Stimulated activated CD8-positive, alpha-beta memory T cell treated with anti-CD3 and anti-CD28 coated beads, Interleukin-4, amount 100 ng/mL, for 48 hours (primary cell): Measurements from ENCODE around the gene CYP21A2.

Experiments
- DNase-seq: peaks from one replicate; pipeline ENCODE4 v3.0.0-alpha.2; 2020

Gene CYP21A2

DNA sequence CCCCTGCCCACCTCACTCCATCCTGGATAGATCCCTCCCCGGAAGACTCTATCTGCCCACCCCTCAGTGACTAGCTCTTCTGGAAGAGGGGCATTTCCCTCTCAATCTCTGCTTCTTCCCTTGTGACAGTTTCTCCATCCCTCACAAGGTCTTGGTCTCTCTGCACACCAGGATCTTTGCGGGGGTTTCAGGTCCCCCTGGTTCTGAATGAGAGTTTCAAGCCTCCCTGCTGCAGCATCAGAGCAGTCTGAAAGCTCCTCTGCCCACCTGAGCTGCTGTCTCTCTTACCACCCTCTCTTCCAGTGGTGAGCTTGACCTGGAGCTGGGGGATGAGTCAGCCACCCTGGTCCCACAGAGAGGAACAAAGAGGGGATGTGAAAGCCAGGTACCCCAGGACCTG, 46.6 kb downstream of the CYP21A2 start:
- DNase-seq: no peak

DNA sequence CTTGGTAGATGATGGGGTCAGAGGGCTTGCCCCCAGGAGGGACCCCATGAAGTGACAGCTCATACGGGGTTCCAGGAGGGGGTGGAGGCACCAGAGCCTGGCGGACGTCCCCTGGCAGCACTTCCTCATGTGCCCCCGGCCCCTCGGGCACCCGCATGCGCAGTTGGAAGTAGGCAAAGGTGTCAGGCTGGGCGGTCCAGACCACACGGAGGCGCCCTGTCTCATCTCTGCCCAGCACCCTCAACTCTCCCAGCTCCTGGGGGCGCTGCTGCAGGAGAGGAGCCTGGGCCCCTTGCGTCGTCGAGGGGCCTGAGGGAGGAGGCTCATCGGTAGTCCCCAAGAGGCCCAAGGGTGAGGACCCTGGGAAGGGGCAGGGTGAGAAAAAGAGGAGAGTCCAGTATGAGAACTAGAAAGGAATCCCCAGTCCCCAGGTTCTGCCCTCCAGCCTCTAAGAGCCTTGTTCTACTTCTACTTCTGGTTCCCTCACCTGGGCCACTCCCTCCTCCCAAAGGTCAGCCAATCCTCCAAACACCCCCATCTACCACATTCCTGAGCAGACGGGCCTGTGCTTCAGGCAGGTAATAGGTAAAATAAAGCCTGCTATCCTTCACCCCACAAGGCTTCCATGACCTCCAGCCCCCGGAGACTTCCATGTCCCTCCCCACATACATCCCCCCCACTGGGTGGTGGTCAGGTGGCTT, 47.7 kb downstream of the CYP21A2 start:
- DNase-seq: no peak

DNA sequence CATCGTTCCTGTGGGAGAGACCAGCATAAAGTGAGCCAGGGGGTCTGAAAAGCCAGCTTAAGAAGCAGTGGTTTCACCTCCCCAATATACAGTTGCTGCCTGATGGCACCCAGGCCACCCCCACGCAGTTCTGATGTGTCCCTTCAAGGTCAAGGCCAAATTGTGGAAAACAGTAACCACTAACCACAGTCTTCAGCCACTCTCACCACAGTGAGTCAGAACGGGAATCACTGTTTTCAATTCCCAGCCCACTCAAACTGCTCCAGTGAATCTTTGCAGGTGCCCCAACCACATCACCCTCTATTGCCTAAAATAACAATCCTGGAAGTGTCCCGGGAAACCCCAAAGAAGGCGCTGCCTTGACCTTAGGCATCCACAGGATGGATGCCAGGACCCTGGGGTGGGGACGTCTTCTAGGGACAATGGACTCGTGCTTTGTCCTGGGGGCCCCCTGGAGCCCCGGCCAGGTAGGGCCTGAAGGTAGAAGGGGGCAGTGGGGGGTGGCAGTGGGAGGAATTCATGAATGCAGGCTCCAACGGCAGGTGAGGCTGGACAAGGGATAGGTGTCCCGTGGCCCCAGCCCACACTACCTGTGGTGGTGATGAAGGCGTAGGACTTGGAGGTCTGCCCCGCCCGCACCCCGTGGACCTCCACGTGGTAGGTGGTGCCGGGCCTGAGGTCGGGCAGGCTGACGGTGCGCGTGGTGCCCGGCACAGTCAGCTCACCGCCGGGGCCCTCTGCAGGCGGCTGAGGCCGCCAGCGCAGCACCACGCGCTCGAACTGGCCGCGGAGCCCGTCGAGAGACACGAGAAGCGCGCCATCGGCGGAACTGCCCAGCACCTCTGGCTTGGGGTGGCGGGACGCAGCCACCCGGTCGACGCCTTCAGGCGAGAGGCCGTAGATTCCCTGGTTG, 48.7 kb downstream of the CYP21A2 start:
- peak; percentile 65 for DNase-seq

DNA sequence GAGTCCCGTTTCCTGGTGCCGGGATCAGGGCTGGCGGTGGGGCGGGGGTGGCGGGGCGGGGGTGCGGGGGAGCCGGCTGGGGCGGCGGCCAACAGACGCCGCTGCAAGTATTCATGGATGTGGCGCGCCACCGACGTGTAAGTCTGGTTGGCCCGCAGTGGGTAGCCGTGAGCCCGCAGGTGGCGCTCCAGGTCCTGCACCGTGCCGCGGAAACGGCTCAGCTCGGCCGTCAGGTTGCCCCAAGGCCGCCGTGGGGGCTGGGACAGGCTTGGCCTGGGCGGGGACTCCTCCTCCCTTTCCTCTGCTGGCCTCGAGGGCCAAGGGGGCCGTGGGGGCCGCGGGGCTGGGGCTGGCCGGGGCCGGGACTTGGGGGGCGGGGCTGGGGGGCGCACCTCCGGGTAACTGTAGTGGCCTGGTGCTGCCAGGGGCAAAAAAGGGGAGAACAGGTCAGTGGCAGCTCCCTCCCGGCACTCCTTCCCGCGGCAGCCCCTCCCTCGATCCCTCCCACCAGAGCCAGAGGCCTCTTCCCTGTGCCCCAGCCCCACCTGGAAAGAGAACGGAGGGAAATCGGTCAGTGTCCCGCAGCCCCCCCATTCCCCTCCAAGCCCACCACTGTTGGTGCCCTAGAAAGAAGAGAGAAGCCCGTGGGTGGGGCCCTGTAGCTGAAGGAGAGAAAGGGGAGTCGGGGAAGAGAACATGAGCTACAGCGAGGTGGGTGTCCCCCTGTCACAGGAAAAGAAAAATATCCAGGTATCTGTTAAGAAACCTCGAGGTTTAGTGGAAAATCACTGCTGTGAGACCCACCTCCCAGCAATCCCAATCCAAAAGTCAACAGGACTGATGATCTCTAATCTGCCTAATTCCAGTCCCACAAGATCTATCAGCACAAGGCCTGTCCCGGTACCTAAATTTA, 49.6 kb downstream of the CYP21A2 start:
- DNase-seq: peak; percentile 86

DNA sequence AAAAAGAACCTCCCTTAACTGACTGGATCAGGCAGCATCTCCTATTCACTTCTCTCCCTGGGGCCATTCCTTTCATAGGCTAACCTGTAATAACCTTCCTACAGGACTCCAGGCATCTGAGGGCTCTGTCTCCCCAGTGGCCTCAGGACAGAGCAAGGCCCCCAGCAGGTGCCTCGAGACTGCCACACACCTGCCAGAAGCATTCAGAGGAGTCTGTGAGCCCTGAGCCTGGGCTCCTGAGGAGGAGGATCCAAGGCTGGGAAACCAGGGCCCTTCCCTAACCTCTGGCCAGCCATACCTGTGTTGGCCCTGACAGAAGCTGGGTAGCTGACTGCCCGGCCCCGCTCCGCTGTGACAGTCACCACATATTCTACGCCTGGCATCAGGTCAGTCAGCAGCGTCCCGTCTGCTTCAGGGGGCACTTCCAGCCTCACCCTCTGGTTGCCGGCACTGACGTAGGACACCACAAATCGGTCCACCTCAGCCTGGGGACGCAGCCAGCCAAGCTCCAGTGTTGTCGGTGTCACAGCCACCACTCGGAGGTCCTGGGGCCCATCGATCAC, 50.4 kb downstream of the CYP21A2 start:
- no peak for DNase-seq

DNA sequence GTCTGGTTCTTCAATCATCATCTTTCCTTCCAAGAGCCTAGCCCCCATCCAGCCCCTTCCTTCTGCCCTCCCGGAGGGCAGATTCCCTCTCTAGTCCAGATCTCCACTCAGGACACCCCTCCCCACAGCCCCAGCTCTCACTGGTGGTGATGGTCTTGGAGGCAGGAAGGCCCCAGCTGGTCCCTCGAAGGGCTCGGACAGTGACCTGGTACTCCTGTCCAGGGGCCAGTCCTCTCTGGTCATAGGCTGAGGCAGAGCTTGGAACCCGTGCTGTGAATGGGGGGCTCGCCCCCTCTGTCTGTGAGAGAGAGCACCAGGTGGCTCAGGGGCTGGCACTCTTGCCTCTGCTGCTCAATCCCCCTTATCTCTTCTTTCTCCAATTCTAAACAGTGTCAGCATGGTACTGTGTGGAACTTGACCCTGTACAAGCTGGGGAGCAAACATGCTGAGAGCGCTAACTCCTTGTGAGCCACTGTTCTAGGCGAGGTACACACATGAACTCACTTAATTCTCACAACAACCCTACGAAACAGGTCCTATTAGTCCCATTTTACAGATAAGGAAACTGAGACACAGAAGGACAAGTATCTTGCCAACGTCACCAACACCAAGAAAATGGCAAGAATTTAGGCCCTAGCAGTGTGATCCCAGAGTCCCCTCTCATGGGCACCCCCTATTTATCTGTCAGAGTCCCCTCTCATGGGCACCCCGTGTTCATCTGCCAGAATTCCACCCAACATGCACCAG, 51.0 kb downstream of the CYP21A2 start:
- DNase-seq: no peak
